Activated naive CD4-positive, alpha-beta T cell treated with anti-CD3 and anti-CD28 coated beads, Interleukin-2, amount 50 U/mL, for 72 hours (primary cell): Measurements from ENCODE around the gene CARD14. TPM values are rescaled to one million over a fixed set of nuclear protein-coding genes. Genes with fewer than 3 reads are reported as not detected.
A peak's percentile ranks its signal among the peaks of the same experiment; 100 is the strongest.
"Not testable (repeated sequence)": the region's sequence is repeated elsewhere in the genome, so short reads cannot be mapped to it uniquely, and the experiment has no call there.

Experiments used
- ATAC-seq, 2 donors: fragments of 150-1000 bp; cut with Tn5 transposase; 2 replicates each; pipeline ENCODE4 v1.10.0; 2021; ENCODE audit warnings: mild to moderate bottlenecking in 2 of 2, moderate library complexity in 2 of 2
- DNase-seq, 2 donors: peaks; one replicate each; pipeline ENCODE4 v3.0.0; 2021 to 2022; ENCODE audit warnings: low spot score in 2 of 2
- H3K27ac Mint-ChIP-seq, 2 donors: one replicate each; pipeline ENCODE4 v1.8.0; 2022; ENCODE audit warnings: mild to moderate bottlenecking in 2 of 2, mixed read lengths in 2 of 2
- H3K36me3 Mint-ChIP-seq, 2 donors: one replicate each; pipeline ENCODE4 v1.8.0; 2022; ENCODE audit warnings: mixed read lengths in 2 of 2
- H3K9me3 Mint-ChIP-seq, 2 donors: one replicate each; pipeline ENCODE4 v1.8.0; 2022; ENCODE audit warnings: mixed read lengths in 2 of 2
- total RNA-seq, 2 donors: library from RNA; stranded (reverse); gene quantifications; one replicate each; pipeline ENCODE4 v1.2.3, GENCODE V29; 2022

Gene CARD14
- total RNA-seq, 2 donors from 2014 or later = 0.19 TPM; not detected in 1

- peak overlapping the region in 1 of 2 donors; percentile 65 for H3K27ac Mint-ChIP-seq
- DNase-seq (no peak), ATAC-seq (no peak)
- H3K36me3 Mint-ChIP-seq = no peaks in the 10 kb centered on the region
- no peaks in the 10 kb centered on the region for H3K9me3 Mint-ChIP-seq
Observed at GRCh38 chr17:80246266-80246681, 76.4 kb downstream of the CARD14 start.

DNA sequence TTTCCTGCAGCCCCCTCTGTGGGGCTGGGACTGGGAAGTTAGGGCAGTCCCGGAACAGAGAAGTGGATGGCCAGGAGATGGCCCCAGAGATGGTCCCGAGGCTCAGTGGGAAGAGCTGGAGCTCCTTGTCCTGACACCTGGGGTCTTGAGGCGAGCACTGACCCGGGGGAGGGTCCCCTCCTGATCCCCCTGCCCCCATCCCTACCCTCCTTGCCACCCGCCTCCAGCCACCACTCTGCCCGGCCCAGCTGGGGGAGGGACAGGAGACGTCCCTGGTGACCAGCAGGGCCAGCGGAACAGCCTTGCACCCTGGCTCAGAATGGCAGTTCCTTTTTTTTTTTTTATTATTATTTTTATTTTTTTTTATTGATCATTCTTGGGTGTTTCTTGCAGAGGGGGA, 76.9 kb downstream of the CARD14 start:
- Mint-ChIP-seq H3K36me3 (no peaks in the 10 kb centered on the region), H3K27ac (peak overlapping the region in 1 of 2 donors; percentile 65), H3K9me3 (no peaks in the 10 kb centered on the region)
- no peak for DNase-seq
- no peak for ATAC-seq

DNA sequence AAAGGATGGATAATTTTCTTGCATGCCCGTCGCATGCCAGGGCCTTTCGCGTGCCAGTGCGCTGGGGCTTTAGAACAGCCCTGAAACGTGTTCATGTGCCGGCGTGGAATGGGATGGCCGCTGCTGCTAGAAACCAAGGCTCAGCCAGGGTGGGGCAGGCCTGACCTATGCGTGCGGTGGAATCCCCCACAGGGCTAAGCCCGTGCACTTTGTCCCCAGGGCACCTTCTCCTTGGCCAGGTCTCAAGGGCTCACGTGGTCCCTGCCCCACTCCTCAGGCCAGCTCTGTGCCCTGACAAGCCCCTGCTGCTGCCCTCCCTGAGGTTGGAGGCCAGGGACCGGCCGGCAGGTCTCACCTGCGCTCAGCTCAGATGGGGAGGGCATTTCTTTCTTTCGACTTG, 77.7 kb downstream of the CARD14 start:
- no peak for ATAC-seq
- no peak overlapping the region for H3K27ac Mint-ChIP-seq
- DNase-seq = no peak
- no peaks in the 10 kb centered on the region for H3K9me3 Mint-ChIP-seq
- no peaks in the 10 kb centered on the region for H3K36me3 Mint-ChIP-seq

DNA sequence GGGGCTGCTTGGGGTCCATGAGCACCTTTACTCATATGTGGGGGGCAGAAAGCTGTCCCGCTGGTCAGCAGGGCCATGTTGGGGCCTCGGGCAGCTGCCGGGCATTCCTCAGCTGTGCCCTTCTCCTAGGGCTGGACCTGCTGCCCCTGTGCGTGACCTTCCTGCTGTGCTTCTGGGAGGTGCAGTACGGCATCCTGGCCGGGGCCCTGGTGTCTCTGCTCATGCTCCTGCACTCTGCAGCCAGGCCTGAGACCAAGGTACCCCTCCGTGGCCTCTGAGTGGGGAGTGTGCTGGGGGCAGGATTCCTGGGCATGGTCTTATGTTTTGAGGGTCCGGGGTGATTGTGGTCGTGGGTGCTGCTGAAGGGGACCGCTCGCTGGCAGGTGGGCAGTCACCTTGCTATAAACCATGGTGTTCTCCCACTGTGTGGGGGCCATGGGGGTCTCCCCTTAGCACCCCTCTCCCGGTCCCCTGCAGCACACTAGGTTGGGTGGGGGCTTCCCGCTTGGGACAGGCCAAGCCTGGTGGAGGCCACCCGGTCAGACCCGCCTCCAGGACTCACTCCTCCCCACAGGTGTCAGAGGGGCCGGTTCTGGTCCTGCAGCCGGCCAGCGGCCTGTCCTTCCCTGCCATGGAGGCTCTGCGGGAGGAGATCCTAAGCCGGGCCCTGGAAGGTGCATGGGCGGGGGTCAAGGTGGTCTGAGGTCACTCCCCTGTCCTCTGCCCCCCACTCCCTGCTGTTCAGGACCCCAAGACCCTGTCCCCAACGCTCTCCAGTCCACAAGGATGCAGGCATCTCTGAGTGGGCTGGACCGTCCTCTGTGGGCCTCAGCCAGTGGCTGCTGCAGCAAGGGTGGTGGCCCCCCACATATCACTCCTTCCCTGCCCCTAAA, 78.4 kb downstream of the CARD14 start:
- no peak for DNase-seq
- Mint-ChIP-seq H3K36me3 (no peaks in the 10 kb centered on the region), H3K9me3 (no peaks in the 10 kb centered on the region), H3K27ac (no peak overlapping the region)
- no peak for ATAC-seq

DNA sequence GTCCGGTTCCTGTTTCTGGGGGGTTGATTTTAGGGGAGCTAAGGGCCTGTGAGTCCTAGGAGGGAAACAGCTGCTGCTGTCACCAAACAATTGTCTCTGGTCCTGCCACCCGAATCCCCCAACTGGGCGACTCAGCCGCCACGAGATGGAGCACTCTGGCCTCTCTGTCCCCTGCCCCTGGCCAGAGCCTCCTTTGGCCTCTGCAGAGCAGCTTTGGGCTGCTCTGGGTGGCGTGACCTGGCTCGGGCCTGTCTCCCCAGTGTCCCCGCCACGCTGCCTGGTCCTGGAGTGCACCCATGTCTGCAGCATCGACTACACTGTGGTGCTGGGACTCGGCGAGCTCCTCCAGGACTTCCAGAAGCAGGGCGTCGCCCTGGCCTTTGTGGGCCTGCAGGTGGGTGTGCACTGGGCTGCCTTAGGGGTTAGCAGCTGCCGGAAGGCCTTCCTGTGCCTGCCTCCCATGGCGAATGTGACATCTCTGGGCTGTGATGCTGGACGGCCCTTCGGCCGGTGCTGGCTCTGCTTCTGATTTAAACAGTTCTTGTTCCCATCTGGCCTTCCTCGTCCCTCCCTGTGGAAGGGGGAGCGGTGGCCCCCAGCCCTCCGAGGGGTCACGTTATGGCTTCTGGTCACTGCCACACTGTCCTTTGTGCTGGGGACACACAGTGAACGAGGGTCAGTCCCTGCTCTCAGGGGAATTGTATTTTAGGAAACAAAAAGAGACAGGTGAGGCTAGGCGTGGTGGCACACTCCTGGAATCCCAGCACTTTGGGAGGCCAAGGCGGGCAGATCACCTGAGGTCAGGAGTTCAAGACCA, 79.3 kb downstream of the CARD14 start:
- Mint-ChIP-seq H3K36me3 (no peaks in the 10 kb centered on the region), H3K27ac (no peak overlapping the region), H3K9me3 (no peaks in the 10 kb centered on the region)
- no peak for DNase-seq
- no peak for ATAC-seq

GRCh38 chr17:80251966-80252365, 82.1 kb downstream of the CARD14 start:
- no peak for DNase-seq
- H3K36me3 Mint-ChIP-seq = no peaks in the 10 kb centered on the region
- no peaks in the 10 kb centered on the region for H3K9me3 Mint-ChIP-seq
- peak overlapping the region in 1 of 2 donors; percentile 99 for H3K27ac Mint-ChIP-seq
- no peak for ATAC-seq

- Mint-ChIP-seq H3K9me3 (no peaks in the 10 kb centered on the region), H3K36me3 (no peaks in the 10 kb centered on the region), H3K27ac (peak overlapping the region in 1 of 2 donors; percentile 99)
- peak; percentile 81 to 82 for DNase-seq
- ATAC-seq = peak; percentile 71 to 73
Observed at GRCh38 chr17:80252871-80253270, 83.0 kb downstream of the CARD14 start.

DNA sequence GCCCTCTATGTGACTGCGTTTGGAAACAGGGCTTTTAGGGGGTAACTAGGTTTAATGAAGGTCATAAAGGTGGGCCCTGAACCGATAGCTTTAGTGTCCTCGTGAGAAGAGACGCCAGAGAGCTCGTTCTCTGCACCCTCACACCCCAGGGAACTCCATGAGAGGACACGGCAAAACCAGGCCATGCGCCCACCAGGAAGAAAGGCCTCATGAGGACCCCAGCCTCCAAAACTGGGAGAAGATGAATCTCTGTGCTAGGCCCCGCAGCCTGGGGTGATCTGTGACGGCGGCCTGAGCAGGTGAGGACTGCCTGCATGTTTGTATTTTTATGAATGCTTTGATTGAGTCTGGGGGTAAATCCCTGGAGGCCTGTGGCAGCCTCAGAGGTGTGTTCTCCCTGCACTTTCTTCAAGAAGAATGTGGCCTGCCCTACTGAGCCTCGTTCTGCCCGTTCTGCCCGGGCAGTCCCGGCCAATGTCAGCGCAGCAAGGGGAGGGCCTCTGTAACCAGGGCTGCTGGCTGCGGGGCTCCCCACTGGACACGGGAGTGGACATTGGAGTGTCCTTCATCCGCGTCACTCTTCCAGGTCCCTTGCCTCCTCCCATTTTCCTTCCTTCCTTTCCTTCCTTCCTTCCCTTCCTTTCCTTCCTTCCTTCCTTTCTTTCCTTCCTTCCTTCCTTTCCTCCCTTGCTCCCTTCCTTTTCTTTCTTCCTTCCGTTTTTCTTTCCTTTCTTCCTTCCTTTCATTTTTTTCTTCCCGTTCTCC, 84.0 kb downstream of the CARD14 start:
- Mint-ChIP-seq H3K27ac (peak overlapping the region; percentile 97 to 99), H3K9me3 (no peaks in the 10 kb centered on the region), H3K36me3 (no peaks in the 10 kb centered on the region)
- no peak for DNase-seq
- no peak for ATAC-seq

GRCh38 chr17:80254396-80255251, 84.8 kb downstream of the CARD14 start:
- Mint-ChIP-seq H3K9me3 (no peaks in the 10 kb centered on the region), H3K27ac (peak overlapping the region; percentile 97 to 99), H3K36me3 (peaks cover 0 to 2% of the 10 kb centered on the region in 2 donors)
- ATAC-seq (peak; percentile 67 to 68), DNase-seq (peak; percentile 61 to 75)

DNA sequence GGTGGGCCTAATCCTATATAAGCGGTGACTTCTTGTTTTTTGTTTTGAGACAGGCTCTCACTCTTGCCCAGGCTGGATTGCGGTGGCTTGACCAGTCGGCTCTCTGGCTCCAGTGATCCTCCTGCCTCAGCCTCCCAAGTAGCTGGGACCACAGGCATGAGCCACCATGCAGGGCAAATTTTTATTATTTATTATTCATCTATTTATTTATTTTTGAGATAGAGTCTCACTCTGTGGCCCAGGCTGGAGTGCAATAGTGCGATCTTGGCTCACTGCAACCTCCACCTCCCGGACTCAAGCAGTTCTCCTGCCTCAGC, 86.2 kb downstream of the CARD14 start:
- peak overlapping the region in 1 of 2 donors; percentile 99 for H3K27ac Mint-ChIP-seq

GRCh38 chr17:80257716-80258213, 87.9 kb downstream of the CARD14 start:
- DNase-seq (no peak), ATAC-seq (no peak)
- Mint-ChIP-seq H3K36me3 (peaks cover 11 to 14% of the 10 kb centered on the region in 2 donors), H3K9me3 (no peaks in the 10 kb centered on the region), H3K27ac (peak overlapping the region; percentile 94 to 98)

More for the DNA sequence above, 86.2 kb downstream of the CARD14 start:
- DNase-seq (no peak), ATAC-seq (no peak)
- Mint-ChIP-seq H3K9me3 (no peaks in the 10 kb centered on the region), H3K36me3 (peaks cover 0 to 5% of the 10 kb centered on the region in 2 donors)

DNA sequence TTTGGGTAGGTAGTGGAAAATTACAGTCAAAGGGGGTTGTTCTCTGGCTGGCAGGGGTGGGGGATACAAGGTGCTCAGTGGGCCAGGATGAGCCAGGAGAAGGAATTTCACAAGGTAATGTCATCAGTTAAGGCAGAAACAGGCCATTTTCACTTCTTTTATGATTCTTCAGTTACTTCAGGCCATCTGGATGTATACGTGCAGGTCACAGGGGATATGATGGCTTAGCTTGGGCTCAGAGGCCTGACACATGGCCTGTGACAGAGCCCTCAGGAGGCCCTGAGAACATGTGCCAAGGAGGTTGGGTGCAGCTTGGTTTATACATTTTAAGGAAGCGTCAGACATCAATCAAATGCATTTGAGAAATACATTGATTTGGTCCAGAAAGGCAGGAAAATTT, 88.5 kb downstream of the CARD14 start:
- ATAC-seq = peak; percentile 13 to 25
- not testable (repeated sequence) for DNase-seq, H3K9me3 Mint-ChIP-seq
- peak overlapping the region; percentile 94 to 98 for H3K27ac Mint-ChIP-seq
- H3K36me3 Mint-ChIP-seq = peaks cover 12 to 15% of the 10 kb centered on the region in 2 donors

Other genes starting within 250 kb of the CARD14 start
- 10 to 100 TPM in 1 of 2 donors, 1 to 10 TPM in 1; 5.2 to 10.2 TPM for gene TBC1D16, start 134.2 kb upstream of the CARD14 start, total RNA-seq
- under 1 TPM; 0.45 to 0.50 TPM for gene CCDC40, start 133.4 kb upstream of the CARD14 start, total RNA-seq
- 10 to 100 TPM; 34.2 to 36.3 TPM for gene GAA, start 68.4 kb upstream of the CARD14 start, total RNA-seq
- 100 to 1,000 TPM; 105 to 144 TPM for gene EIF4A3, start 22.9 kb upstream of the CARD14 start, total RNA-seq
- gene SGSH, start 50.3 kb downstream of the CARD14 start, total RNA-seq = 10 to 100 TPM; 34.8 to 39.0 TPM
- 10 to 100 TPM in 1 of 2 donors, 1 to 10 TPM in 1; 7.5 to 13.1 TPM for gene SLC26A11, start 50.4 kb downstream of the CARD14 start, total RNA-seq
- 100 to 1,000 TPM; 415 to 602 TPM for gene RNF213, start 90.8 kb downstream of the CARD14 start, total RNA-seq
- 10 to 100 TPM in 1 of 2 donors, 1 to 10 TPM in 1; 8.8 to 13.0 TPM for gene ENDOV, start 245.1 kb downstream of the CARD14 start, total RNA-seq